Liver (tissue), 3 donors: ENCODE data around the gene PRR22.

Source experiments
- CTCF ChIP-seq: fragments of 150-350 bp; IDR thresholded peaks from 2 replicates; pipeline ENCODE4 v1.5.1; 2017; ENCODE audit warnings: improper control_type of control experiment, low read depth, low read length; ENCODE audit not compliant: missing input control
- FOXA2 ChIP-seq: IDR thresholded peaks from 2 replicates; pipeline ENCODE4 v1.6.1; 2016; ENCODE audit warnings: antibody characterized with exemption
- JUND ChIP-seq, 2 donors: IDR thresholded peaks; 2 replicates each; pipeline ENCODE4 v1.6.1; 2016; ENCODE audit warnings: antibody characterized with exemption in 2 of 2
- MAX ChIP-seq: IDR thresholded peaks from 2 replicates; pipeline ENCODE4 v1.6.1; 2016; ENCODE audit warnings: antibody characterized with exemption
- RAD21 ChIP-seq, 2 donors: IDR thresholded peaks; 2 replicates each; pipeline ENCODE4 v1.6.1; 2016; ENCODE audit warnings: antibody characterized with exemption in 2 of 2, mild to moderate bottlenecking in 2 of 2
- REST ChIP-seq: IDR thresholded peaks from 2 replicates; pipeline ENCODE4 v1.6.1; 2016; ENCODE audit warnings: antibody characterized with exemption, mild to moderate bottlenecking
- YY1 ChIP-seq: IDR thresholded peaks from 2 replicates; pipeline ENCODE4 v1.6.1; 2016; ENCODE audit warnings: antibody characterized with exemption, mild to moderate bottlenecking
- donor health status: healthy.
- donor health status: healthy.

- TF ChIP-seq JUND (IDR thresholded peaks at IDR 0.05) (no peak), YY1 (no peak), FOXA2 (no peak), RAD21 (IDR thresholded peaks at IDR 0.05) (no peak), CTCF (no peak), REST (no peak), MAX (no peak)
Observed at GRCh38 chr19:5789351-5789761, 4.8 kb upstream of the PRR22 start.
